Tibial nerve (tissue), 3 donors: ENCODE results near the gene RPTOR.

ENCODE experiments used
- POLR2A ChIP-seq, 2 donors: fragments of 450-650 bp; IDR thresholded peaks; one replicate each; pipeline ENCODE4 v1.6.1; 2017; ENCODE audit warnings: antibody characterized with exemption in 2 of 2, mild to moderate bottlenecking in 2 of 2, moderate library complexity in 2 of 2
- TF ChIP-seq, protein P1 (sequence below), 5 experiments: fragments of 200-600 bp in 3 of 5; fragments of 450-650 bp in 2 of 5; sonication (generic) in 3 of 5; IDR thresholded peaks; one replicate each; pipeline ENCODE4 v1.5.1; 2016 to 2019; ENCODE audit warnings: antibody characterized with exemption in 5 of 5, mild to moderate bottlenecking in 3 of 5, moderate library complexity in 2 of 5

DNA sequence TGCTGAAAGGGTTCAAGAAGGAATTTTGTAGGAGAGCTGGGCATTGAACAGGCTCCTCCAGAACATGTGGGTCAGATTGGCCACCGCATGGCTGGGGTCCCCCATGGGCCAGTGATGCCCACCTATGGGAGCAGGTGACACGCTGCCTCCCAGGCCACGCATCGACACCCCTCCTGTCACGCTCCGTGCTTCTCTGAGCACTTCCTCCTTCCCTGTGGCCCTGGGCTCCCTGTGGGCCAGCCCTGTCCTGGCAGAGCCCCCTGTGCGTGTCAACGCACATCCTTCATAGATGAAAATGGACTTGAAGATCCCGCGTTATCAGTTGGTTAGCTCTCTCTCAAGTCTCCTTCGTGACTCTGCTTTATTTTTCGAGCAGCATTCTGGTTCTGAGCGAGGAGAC, 160.3 kb downstream of the RPTOR start:
- TF ChIP-seq POLR2A (IDR thresholded peaks at IDR 0.05): no peak
- TF ChIP-seq, protein P1, sequence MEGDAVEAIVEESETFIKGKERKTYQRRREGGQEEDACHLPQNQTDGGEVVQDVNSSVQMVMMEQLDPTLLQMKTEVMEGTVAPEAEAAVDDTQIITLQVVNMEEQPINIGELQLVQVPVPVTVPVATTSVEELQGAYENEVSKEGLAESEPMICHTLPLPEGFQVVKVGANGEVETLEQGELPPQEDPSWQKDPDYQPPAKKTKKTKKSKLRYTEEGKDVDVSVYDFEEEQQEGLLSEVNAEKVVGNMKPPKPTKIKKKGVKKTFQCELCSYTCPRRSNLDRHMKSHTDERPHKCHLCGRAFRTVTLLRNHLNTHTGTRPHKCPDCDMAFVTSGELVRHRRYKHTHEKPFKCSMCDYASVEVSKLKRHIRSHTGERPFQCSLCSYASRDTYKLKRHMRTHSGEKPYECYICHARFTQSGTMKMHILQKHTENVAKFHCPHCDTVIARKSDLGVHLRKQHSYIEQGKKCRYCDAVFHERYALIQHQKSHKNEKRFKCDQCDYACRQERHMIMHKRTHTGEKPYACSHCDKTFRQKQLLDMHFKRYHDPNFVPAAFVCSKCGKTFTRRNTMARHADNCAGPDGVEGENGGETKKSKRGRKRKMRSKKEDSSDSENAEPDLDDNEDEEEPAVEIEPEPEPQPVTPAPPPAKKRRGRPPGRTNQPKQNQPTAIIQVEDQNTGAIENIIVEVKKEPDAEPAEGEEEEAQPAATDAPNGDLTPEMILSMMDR (IDR thresholded peaks at IDR 0.05): no peak
